Activated CD8-positive, alpha-beta memory T cell treated with anti-CD3 and anti-CD28 coated beads, Interleukin-2, amount 50 U/mL, for 4 hours (primary cell): ENCODE data around the gene SUSD3.
"Not testable (repeated sequence)": the region's sequence is repeated elsewhere in the genome, so short reads cannot be mapped to it uniquely, and the experiment has no call there.

Source experiments
- DNase-seq: peaks from one replicate; pipeline ENCODE4 v3.0.0-alpha.2; 2020

SUSD3 gene

GRCh38 chr9:93114169-93114983 lies 55.9 kb downstream of the SUSD3 start:
- DNase-seq: no peak

- no peak for DNase-seq
Observed at GRCh38 chr9:93114984-93115335, 56.5 kb downstream of the SUSD3 start.

GRCh38 chr9:93115486-93116071 lies 57.1 kb downstream of the SUSD3 start:
- DNase-seq: no peak

- no peak for DNase-seq
Observed at GRCh38 chr9:93116072-93116961, 57.8 kb downstream of the SUSD3 start.

GRCh38 chr9:93117521-93117920 lies 59.0 kb downstream of the SUSD3 start:
- DNase-seq: not testable (repeated sequence)

GRCh38 chr9:93117924-93118862 lies 59.7 kb downstream of the SUSD3 start:
- DNase-seq: no peak

GRCh38 chr9:93118863-93119702 lies 60.6 kb downstream of the SUSD3 start:
- DNase-seq: peak; percentile 13

GRCh38 chr9:93119703-93119952 lies 61.1 kb downstream of the SUSD3 start:
- DNase-seq: no peak

- DNase-seq: peak; percentile 29
Observed at GRCh38 chr9:93119953-93120845, 61.7 kb downstream of the SUSD3 start.

GRCh38 chr9:93120846-93121315 lies 62.4 kb downstream of the SUSD3 start:
- DNase-seq: peak; percentile 9

- peak; percentile 11 for DNase-seq
Observed at GRCh38 chr9:93121316-93122241, 63.1 kb downstream of the SUSD3 start.

- peak; percentile 12 for DNase-seq
Observed at GRCh38 chr9:93122721-93123221, 64.3 kb downstream of the SUSD3 start.

GRCh38 chr9:93123561-93124283 lies 65.2 kb downstream of the SUSD3 start:
- DNase-seq: peak; percentile 11

GRCh38 chr9:93124793-93125192 lies 66.3 kb downstream of the SUSD3 start:
- peak; percentile 11 for DNase-seq

- peak; percentile 12 for DNase-seq
Observed at GRCh38 chr9:93125331-93125894, 66.9 kb downstream of the SUSD3 start.

GRCh38 chr9:93126151-93126781 lies 67.8 kb downstream of the SUSD3 start:
- peak; percentile 21 for DNase-seq

GRCh38 chr9:93126825-93127368 lies 68.4 kb downstream of the SUSD3 start:
- DNase-seq: peak; percentile 20
